Fibroblast of pulmonary artery (primary cell): ENCODE data around the gene CYP2C8.

Experiments
- DNase-seq: peaks from one replicate; pipeline ENCODE4 v3.0.0-alpha.2; 2010; ENCODE audit warnings: low read depth
- H3K4me3 ChIP-seq: replicated peaks from 2 replicates; pipeline ENCODE4 v1.5.1; 2011; ENCODE audit warnings: low read depth, mild to moderate bottlenecking, control low read depth, low read length, moderate library complexity
- TF ChIP-seq, protein P1 (sequence below): IDR thresholded peaks from 2 replicates; pipeline ENCODE4 v1.5.1; 2011; ENCODE audit warnings: mild to moderate bottlenecking, control low read depth, low read length, inconsistent platforms; ENCODE audit errors: missing control alignments

Gene CYP2C8

DNA sequence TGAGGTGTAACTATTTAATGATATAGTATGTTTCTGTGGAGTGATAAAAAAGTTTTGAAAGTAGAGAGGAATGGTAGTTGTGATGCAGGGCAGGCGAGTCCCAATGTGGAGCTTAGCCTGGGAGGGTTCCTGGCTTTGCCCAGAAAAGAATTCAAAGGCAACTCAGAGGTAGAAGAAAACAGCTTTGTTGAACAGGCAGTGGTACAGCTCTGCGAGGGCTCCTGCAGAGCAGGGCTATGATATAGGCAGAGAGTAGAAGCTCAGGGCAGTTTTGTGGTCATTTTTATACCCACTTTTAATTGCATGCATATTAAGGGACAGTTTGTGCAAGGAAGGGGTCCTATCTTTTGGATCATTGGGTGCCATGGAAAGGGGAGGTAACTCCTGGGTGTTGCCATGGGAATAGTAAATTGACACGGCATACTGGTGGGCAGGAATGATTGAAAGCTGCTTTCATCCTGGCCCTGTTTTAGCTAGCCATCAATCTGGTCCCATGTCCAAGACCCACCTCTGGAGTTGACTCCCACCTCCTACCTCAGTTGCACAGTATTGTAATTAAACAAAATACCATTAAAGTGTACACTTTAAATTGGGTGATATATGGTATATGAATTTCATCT lies 12.4 kb downstream of the CYP2C8 start:
- H3K4me3 ChIP-seq, result no peak overlapping the region
- TF ChIP-seq, protein P1, sequence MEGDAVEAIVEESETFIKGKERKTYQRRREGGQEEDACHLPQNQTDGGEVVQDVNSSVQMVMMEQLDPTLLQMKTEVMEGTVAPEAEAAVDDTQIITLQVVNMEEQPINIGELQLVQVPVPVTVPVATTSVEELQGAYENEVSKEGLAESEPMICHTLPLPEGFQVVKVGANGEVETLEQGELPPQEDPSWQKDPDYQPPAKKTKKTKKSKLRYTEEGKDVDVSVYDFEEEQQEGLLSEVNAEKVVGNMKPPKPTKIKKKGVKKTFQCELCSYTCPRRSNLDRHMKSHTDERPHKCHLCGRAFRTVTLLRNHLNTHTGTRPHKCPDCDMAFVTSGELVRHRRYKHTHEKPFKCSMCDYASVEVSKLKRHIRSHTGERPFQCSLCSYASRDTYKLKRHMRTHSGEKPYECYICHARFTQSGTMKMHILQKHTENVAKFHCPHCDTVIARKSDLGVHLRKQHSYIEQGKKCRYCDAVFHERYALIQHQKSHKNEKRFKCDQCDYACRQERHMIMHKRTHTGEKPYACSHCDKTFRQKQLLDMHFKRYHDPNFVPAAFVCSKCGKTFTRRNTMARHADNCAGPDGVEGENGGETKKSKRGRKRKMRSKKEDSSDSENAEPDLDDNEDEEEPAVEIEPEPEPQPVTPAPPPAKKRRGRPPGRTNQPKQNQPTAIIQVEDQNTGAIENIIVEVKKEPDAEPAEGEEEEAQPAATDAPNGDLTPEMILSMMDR, result no peak
- no peak for DNase-seq

DNA sequence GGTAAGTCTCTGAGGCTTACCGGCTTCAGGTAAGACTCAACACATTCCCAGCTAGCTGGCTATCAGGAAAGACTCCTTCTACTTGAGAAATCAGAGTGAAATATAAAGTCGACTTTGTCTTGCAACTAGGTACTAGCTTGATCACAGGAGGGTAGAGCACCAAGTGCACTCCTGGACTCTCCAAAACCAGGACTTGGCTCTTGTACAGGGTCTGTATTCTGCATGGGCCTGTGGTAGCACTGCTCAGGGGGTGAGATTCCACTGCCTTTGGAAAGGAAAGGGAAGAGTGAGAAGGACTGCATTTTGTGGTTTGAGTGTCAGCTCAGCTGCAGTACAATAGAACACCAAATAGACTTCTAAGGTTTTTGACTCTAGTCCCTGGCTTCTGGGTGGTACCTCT lies 19.4 kb downstream of the CYP2C8 start:
- TF ChIP-seq, protein P1, result no peak
- no peak overlapping the region for H3K4me3 ChIP-seq
- DNase-seq, result no peak

DNA sequence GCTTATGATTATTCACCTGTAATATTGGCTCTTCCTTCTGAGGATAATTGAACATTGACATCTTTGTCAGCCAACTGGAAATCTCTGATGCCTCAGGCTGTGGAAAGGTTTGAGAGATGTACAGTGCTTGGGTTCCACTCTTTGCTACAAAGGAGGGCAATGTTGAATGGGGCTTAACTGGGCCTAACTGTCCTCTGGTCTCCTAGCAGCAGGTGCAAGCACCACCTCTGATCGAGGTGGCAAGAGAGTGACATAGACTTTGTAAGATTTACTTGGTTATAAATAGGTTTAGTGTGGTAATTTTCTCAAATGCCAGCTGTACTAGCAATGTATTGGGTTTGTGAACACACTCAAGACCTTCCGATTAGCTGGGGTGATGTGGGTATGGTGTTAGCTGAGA lies 21.1 kb downstream of the CYP2C8 start:
- TF ChIP-seq, protein P1, result no peak
- no peak overlapping the region for H3K4me3 ChIP-seq
- no peak for DNase-seq

DNA sequence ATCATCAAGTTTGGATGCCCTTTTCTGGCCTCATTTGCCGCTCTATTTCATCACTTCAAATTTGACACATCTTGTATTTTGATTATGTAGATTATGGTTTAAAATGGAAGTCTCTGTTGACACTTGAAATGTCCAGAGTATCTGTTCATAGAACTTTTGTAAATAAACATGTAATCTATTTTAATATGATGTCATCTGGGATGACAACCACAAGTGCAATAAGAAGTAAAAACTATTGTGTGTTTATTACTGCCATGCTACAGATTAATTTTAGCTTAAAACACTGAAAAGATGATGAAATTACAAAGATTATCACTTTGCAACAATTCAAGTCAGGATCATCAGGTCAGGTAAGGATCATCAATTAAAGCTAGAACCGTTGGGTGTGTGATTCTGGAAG lies 30.0 kb downstream of the CYP2C8 start:
- TF ChIP-seq, protein P1, result no peak
- H3K4me3 ChIP-seq, result no peak overlapping the region
- no peak for DNase-seq

DNA sequence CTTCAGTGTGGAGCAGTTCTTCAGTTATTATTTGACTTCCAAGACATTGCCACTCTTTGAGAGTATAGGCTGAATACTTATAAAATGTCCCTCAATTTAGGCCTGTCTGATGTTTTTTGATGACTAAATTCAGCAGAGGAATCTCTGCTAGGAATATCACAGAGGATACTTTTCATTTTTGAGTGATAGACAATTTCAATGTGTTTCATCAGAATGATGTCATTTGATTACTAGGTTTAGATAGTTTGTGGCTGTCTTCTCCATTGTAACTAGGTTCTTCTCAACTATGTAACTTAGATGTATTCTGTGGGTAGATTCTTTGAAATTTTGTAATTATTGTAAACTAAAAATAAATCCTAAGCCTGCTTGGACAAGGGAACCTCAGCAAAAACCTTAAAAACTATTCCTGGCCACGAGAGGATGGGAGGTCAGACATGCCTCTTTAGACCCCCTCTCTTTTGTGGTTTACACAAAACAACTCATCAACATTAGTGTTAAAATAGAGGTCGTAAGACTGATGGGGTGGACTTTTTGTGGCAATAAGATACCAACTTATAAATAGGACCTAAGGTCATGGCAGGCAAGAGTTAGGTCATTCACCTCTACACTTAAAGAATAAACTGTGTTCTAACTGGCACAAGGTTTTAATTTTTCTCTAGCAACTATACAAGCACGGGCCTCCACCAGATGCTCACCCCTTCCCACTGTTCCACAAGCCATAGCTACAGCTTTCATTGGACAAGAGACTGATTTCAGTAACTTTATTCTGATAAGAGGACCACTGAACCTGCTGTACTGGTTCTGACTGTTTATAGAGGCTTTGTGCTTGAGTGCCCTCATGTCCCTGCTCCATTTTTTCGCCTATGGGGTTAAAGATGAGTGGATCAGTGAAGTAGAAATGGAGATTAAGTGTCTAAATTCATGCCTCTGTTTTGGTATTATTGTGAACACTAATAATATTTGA lies 33.7 kb downstream of the CYP2C8 start:
- TF ChIP-seq, protein P1, result no peak

DNA sequence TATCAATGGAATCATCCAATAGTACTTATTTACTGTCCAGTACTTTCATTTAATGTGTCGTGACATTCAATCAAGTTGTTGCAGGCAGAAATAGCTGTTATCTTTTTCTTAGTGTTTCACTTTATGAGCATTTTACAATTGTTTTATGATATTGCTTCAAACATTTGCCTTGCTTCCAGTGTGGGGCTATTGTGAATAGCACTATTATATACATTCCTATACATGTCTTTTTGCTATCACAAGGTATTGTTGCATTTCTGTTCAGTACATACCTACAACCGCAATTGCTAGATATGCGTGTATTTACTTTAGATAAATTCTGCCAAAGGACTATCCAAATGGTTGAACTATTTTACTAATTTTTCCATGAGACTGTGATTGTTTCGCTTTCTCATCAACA lies 34.9 kb downstream of the CYP2C8 start:
- TF ChIP-seq, protein P1, result no peak
- H3K4me3 ChIP-seq, result no peak overlapping the region
- DNase-seq, result no peak

More for the DNA sequence above, 33.7 kb downstream of the CYP2C8 start:
- H3K4me3 ChIP-seq, result no peak overlapping the region
- DNase-seq, result no peak
